Right kidney (tissue), 1 donor: ENCODE measurements around the gene ERICH6B.

Experiments used
- DNase-seq: peaks from one replicate; pipeline ENCODE4 v3.0.0-alpha.2; 2016

ERICH6B gene

GRCh38 chr13:45542391-45542790 lies 73.1 kb downstream of the ERICH6B start:
- no peak for DNase-seq

GRCh38 chr13:45541806-45542205 lies 73.7 kb downstream of the ERICH6B start:
- no peak for DNase-seq

- no peak for DNase-seq
These were observed 74.7 kb downstream of the ERICH6B start for GRCh38 chr13:45540864-45541263.

GRCh38 chr13:45540195-45540594 lies 75.3 kb downstream of the ERICH6B start:
- DNase-seq, result no peak

- DNase-seq, result no peak
These were observed 77.2 kb downstream of the ERICH6B start for GRCh38 chr13:45538382-45538781.

GRCh38 chr13:45537516-45537915 lies 78.0 kb downstream of the ERICH6B start:
- DNase-seq, result no peak

GRCh38 chr13:45536224-45536623 lies 79.3 kb downstream of the ERICH6B start:
- DNase-seq, result no peak

GRCh38 chr13:45534604-45535003 lies 80.9 kb downstream of the ERICH6B start:
- no peak for DNase-seq

- no peak for DNase-seq
These were observed 85.8 kb downstream of the ERICH6B start for GRCh38 chr13:45529758-45530157.

- no peak for DNase-seq
These were observed 87.7 kb downstream of the ERICH6B start for GRCh38 chr13:45527699-45528462.

- DNase-seq, result no peak
These were observed 93.0 kb downstream of the ERICH6B start for GRCh38 chr13:45522571-45522970.

- DNase-seq, result no peak
These were observed 94.2 kb downstream of the ERICH6B start for GRCh38 chr13:45521297-45521696.

GRCh38 chr13:45519493-45519892 lies 96.0 kb downstream of the ERICH6B start:
- no peak for DNase-seq

GRCh38 chr13:45518525-45519245 lies 96.9 kb downstream of the ERICH6B start:
- no peak for DNase-seq

GRCh38 chr13:45516757-45517156 lies 98.8 kb downstream of the ERICH6B start:
- no peak for DNase-seq

- no peak for DNase-seq
These were observed 103.4 kb downstream of the ERICH6B start for GRCh38 chr13:45512098-45512496.

GRCh38 chr13:45511310-45512097 lies 104.0 kb downstream of the ERICH6B start:
- peak; percentile 14 for DNase-seq

GRCh38 chr13:45510672-45511071 lies 104.9 kb downstream of the ERICH6B start:
- DNase-seq, result no peak

GRCh38 chr13:45508776-45509175 lies 106.8 kb downstream of the ERICH6B start:
- DNase-seq, result no peak

- no peak for DNase-seq
These were observed 108.7 kb downstream of the ERICH6B start for GRCh38 chr13:45506811-45507210.

- DNase-seq, result no peak
These were observed 111.9 kb downstream of the ERICH6B start for GRCh38 chr13:45503658-45504057.

- DNase-seq, result no peak
These were observed 114.4 kb downstream of the ERICH6B start for GRCh38 chr13:45501175-45501526.

- DNase-seq, result no peak
These were observed 114.9 kb downstream of the ERICH6B start for GRCh38 chr13:45500492-45501174.
